Keratinocyte (primary cell): Measurements from ENCODE around the gene SERTM1. TPM values are rescaled to one million over a fixed set of nuclear protein-coding genes. Genes with fewer than 3 reads are reported as not detected.

Experiments used
- DNase-seq: peaks from one replicate; pipeline ENCODE4 v3.0.0-alpha.2; 2011; ENCODE audit warnings: low read depth, missing footprints, low spot score
- FAIRE-seq: peaks from 2 replicates; lab custom pipeline; 2011; peaks lifted over from hg19 to GRCh38; lab: Jason Lieb, UNC
- H2AFZ ChIP-seq: 2 replicates; pipeline ENCODE4 v1.6.0; 2012; ENCODE audit warnings: low read length, control low read depth, inconsistent platforms; ENCODE audit not compliant: control insufficient read depth
- H3K27ac ChIP-seq: 2 replicates; pipeline ENCODE4 v1.5.1; 2011; ENCODE audit warnings: low read length; ENCODE audit not compliant: control insufficient read depth, insufficient read depth
- H3K27me3 ChIP-seq: 3 replicates; pipeline ENCODE4 v1.6.0; 2011; ENCODE audit warnings: low read length; ENCODE audit not compliant: control insufficient read depth, insufficient read depth; ENCODE audit errors: extremely low read depth
- H3K36me3 ChIP-seq, 2 experiments: 2 replicates in 1 of 2; 3 replicates in 1 of 2; pipeline ENCODE4 v1.5.1; 2011; ENCODE audit warnings: low read length in 2 of 2, mild to moderate bottlenecking in 1 of 2; ENCODE audit not compliant: control insufficient read depth in 2 of 2, insufficient read depth in 2 of 2; ENCODE audit errors: extremely low read depth in 1 of 2
- H3K4me1 ChIP-seq: 3 replicates; pipeline ENCODE4 v1.5.1; 2011; ENCODE audit warnings: low read length; ENCODE audit not compliant: control insufficient read depth, insufficient read depth; ENCODE audit errors: extremely low read depth
- H3K4me2 ChIP-seq: 3 replicates; pipeline ENCODE4 v1.6.0; 2011; ENCODE audit warnings: low read depth, low read length; ENCODE audit not compliant: control insufficient read depth, insufficient read depth; ENCODE audit errors: extremely low read depth
- H3K4me3 ChIP-seq, 3 experiments: fragments of 200-600 bp in 1 of 3; sonication (generic) in 1 of 3; 2 replicates in 2 of 3; 3 replicates in 1 of 3; pipeline ENCODE4 v1.5.1; 2011 to 2016; ENCODE audit warnings: low read length in 3 of 3, mild to moderate bottlenecking in 3 of 3, control low read depth in 2 of 3, inconsistent platforms in 1 of 3, low read depth in 1 of 3, mixed read lengths in 1 of 3, mixed run types in 1 of 3, moderate library complexity in 1 of 3; ENCODE audit not compliant: control insufficient read depth in 2 of 3, insufficient read depth in 2 of 3; ENCODE audit errors: extremely low read depth in 1 of 3
- H3K79me2 ChIP-seq: 2 replicates; pipeline ENCODE4 v1.6.0; 2012; ENCODE audit warnings: low read length; ENCODE audit not compliant: control insufficient read depth, insufficient read depth
- H3K9ac ChIP-seq: 3 replicates; pipeline ENCODE4 v1.6.0; 2011; ENCODE audit warnings: low read length; ENCODE audit not compliant: control insufficient read depth, insufficient read depth; ENCODE audit errors: extremely low read depth
- H3K9me1 ChIP-seq: 3 replicates; pipeline ENCODE4 v1.6.0; 2011; ENCODE audit warnings: low read length; ENCODE audit not compliant: control insufficient read depth, insufficient read depth; ENCODE audit errors: extremely low read depth
- H3K9me3 ChIP-seq: 2 replicates; pipeline ENCODE4 v1.5.1; 2012; ENCODE audit warnings: low read depth, low read length; ENCODE audit not compliant: control insufficient read depth
- H4K20me1 ChIP-seq: 3 replicates; pipeline ENCODE4 v1.6.0; 2011; ENCODE audit warnings: low read length; ENCODE audit not compliant: control insufficient read depth, insufficient read depth; ENCODE audit errors: extremely low read depth
- CTCF ChIP-seq, 3 experiments: IDR thresholded peaks in 1 of 3; conservative IDR thresholded peaks in 1 of 3; optimal IDR thresholded peaks in 1 of 3; 2 replicates in 2 of 3; 3 replicates in 1 of 3; pipeline versions ENCODE3 to v1.5.1; 2011; ENCODE audit warnings: low read length in 3 of 3, mild to moderate bottlenecking in 3 of 3, moderate library complexity in 2 of 3, control low read depth in 1 of 3, inconsistent platforms in 1 of 3; ENCODE audit not compliant: insufficient read depth in 2 of 3; ENCODE audit errors: extremely low read depth in 1 of 3
- EZH2 ChIP-seq: IDR thresholded peaks from one replicate; pipeline ENCODE4 v1.6.1; 2012; ENCODE audit warnings: inconsistent platforms, mild to moderate bottlenecking, low read length, moderate library complexity
- dilution Hi-C: fragments of 300-500 bp; cut with MboI; formaldehyde crosslinking; loops from one replicate; pipeline ENCODE4 v1.7.0; 2020; ENCODE audit warnings: low sequenced_read_pairs; ENCODE audit not compliant: extremely low pct_ligation_motif_present
- polyA plus RNA-seq, 5 experiments: library from polyadenylated mRNA; depleted of rRNA in 3 of 5; stranded (reverse) in 3 of 5; stranded (forward) in 1 of 5; unstranded in 1 of 5; fragments of >200 nt; gene quantifications; 1 replicate in 1 of 5; 2 replicates in 3 of 5; 3 replicates in 1 of 5; pipeline versions ENCODE4 v1.2.1 to v1.2.3, GENCODE V29; 2011 to 2012; ENCODE audit warnings: missing spikeins in 2 of 5, low read depth in 1 of 5, low replicate concordance in 1 of 5

SERTM1 gene
- polyA plus RNA-seq, 1 donor (not counting 4 experiments of a cell fraction or from before 2014, with no cell fraction given): not detected

- dilution Hi-C loops: no loop called here
- FAIRE-seq: no peak
- no peak for TF ChIP-seq CTCF (optimal IDR thresholded peaks at IDR 0.05 in 1 of 3, IDR thresholded peaks at IDR 0.05 in 1 of 3, conservative IDR thresholded peaks at IDR 0.05 in 1 of 3; ENCODE audit: extremely low read depth in 1 of 3, insufficient read depth in 2 of 3, low read length in 3 of 3)
- no peak for TF ChIP-seq EZH2
Observed at GRCh38 chr13:36746051-36746450, 72.2 kb downstream of the SERTM1 start.

More at GRCh38 chr13:36746051-36746450, 72.2 kb downstream of the SERTM1 start:
- H3K4me2 ChIP-seq: no peak overlapping the region
- no peaks in the 10 kb centered on the region for H3K36me3 ChIP-seq
- DNase-seq: no peak
- H3K9me1 ChIP-seq: no peaks in the 10 kb centered on the region
- no peaks in the 10 kb centered on the region for H4K20me1 ChIP-seq
- H3K4me1 ChIP-seq: no peaks in the 10 kb centered on the region
- H3K9ac ChIP-seq: no peak overlapping the region
- no peaks in the 10 kb centered on the region for H3K27me3 ChIP-seq
- H3K27ac ChIP-seq: no peak overlapping the region
- no peak overlapping the region for H3K4me3 ChIP-seq
- no peaks in the 10 kb centered on the region for H3K9me3 ChIP-seq
- no peak overlapping the region for H2AFZ ChIP-seq
- H3K79me2 ChIP-seq: no peaks in the 10 kb centered on the region

Other genes starting within 250 kb of the SERTM1 start
- gene CCNA1, start 241.5 kb upstream of the SERTM1 start, polyA plus RNA-seq: 0.60 to 1.1 TPM (median 0.80 TPM) in 3 replicates
- 1.0 to 2.8 TPM (median 1.4 TPM) in 3 replicates for gene RFXAP, start 145.2 kb downstream of the SERTM1 start, polyA plus RNA-seq
- gene SMAD9, start 246.2 kb downstream of the SERTM1 start, polyA plus RNA-seq: 0.04 to 0.10 TPM (median 0.10 TPM) in 3 replicates